HepG2 (cell line): Measurements from ENCODE around the gene C2orf15. TPM values are rescaled to one million over a fixed set of nuclear protein-coding genes. Genes with fewer than 3 reads are reported as not detected.

Experiments used
- AGO1 ChIP-seq: fragments of 200-400 bp; formaldehyde crosslinking; IDR thresholded peaks from 2 replicates; pipeline ENCODE4 v1.6.1; 2017; ENCODE audit warnings: mild to moderate bottlenecking, low read depth, low read length, moderate library complexity; ENCODE audit not compliant: poor library complexity, severe bottlenecking
- ARNTL ChIP-seq: sonication (generic); formaldehyde crosslinking; IDR thresholded peaks from 2 replicates; pipeline ENCODE4 v1.4.0; 2020; ENCODE audit warnings: mild to moderate bottlenecking, missing genetic modification reagents
- GATAD1 ChIP-seq: IDR thresholded peaks from 2 replicates; pipeline ENCODE4 v1.6.1; 2016; ENCODE audit warnings: missing genetic modification reagents, missing compliant biosample characterization
- MEF2D ChIP-seq: sonication (generic); formaldehyde crosslinking; IDR thresholded peaks from 2 replicates; pipeline ENCODE4 v1.5.1; 2020; ENCODE audit warnings: mild to moderate bottlenecking, missing genetic modification reagents
- NPAS2 ChIP-seq: sonication (generic); formaldehyde crosslinking; IDR thresholded peaks from 2 replicates; pipeline ENCODE4 v1.8.0; 2022; ENCODE audit warnings: mild to moderate bottlenecking, missing genetic modification reagents, borderline replicate concordance
- SCMH1 ChIP-seq: sonication (generic); formaldehyde crosslinking; IDR thresholded peaks from 2 replicates; pipeline ENCODE4 v1.9.0; 2021; ENCODE audit warnings: missing genetic modification reagents, mild to moderate bottlenecking, borderline replicate concordance
- SRSF4 ChIP-seq: fragments of 200-400 bp; formaldehyde crosslinking; IDR thresholded peaks from one replicate; pipeline ENCODE4 v1.6.1; 2018; ENCODE audit warnings: mild to moderate bottlenecking, low read depth, low read length, moderate library complexity; ENCODE audit not compliant: poor library complexity, severe bottlenecking
- SRSF9 ChIP-seq: fragments of 200-400 bp; formaldehyde crosslinking; IDR thresholded peaks from 2 replicates; pipeline ENCODE4 v1.6.1; 2018; ENCODE audit warnings: borderline replicate concordance, mild to moderate bottlenecking, low read depth, low read length; ENCODE audit not compliant: insufficient read depth, poor library complexity, severe bottlenecking
- ZBTB3 ChIP-seq: sonication (generic); formaldehyde crosslinking; IDR thresholded peaks from 2 replicates; pipeline ENCODE4 v1.4.0; 2020; ENCODE audit warnings: low read depth, mild to moderate bottlenecking, moderate library complexity, missing genetic modification reagents, borderline replicate concordance
- ZFP36L2 ChIP-seq: sonication (generic); formaldehyde crosslinking; IDR thresholded peaks from 2 replicates; pipeline ENCODE4 v1.4.0; 2020; ENCODE audit warnings: missing genetic modification reagents
- ZNF224 ChIP-seq: sonication (generic); formaldehyde crosslinking; IDR thresholded peaks from 2 replicates; pipeline ENCODE4 v1.5.0; 2020; ENCODE audit warnings: mild to moderate bottlenecking, missing genetic modification reagents
- ZNF333 ChIP-seq: sonication (generic); formaldehyde crosslinking; IDR thresholded peaks from 2 replicates; pipeline ENCODE4 v1.4.0; 2020; ENCODE audit warnings: mild to moderate bottlenecking, missing genetic modification reagents, borderline replicate concordance
- ZNF430 ChIP-seq: sonication (generic); formaldehyde crosslinking; IDR thresholded peaks from 2 replicates; pipeline ENCODE4 v1.9.0; 2021; ENCODE audit warnings: mild to moderate bottlenecking, missing genetic modification reagents
- ZNF44 ChIP-seq: sonication (generic); formaldehyde crosslinking; IDR thresholded peaks from 2 replicates; pipeline ENCODE4 v1.5.1; 2020; ENCODE audit warnings: mild to moderate bottlenecking, missing genetic modification reagents
- polyA plus RNA-seq, 8 experiments: library from polyadenylated mRNA; depleted of rRNA in 3 of 8; stranded (reverse) in 7 of 8; unstranded in 1 of 8; fragments of >200 nt; fragmentation: Illumina TruSeq in 4 of 8; extraction: Trizol in 4 of 8; gene quantifications; 2 replicates each; pipeline versions ENCODE4 v1.2.1 to v1.2.3, GENCODE V29; 2011 to 2016; ENCODE audit warnings: low read depth in 4 of 8, missing spikeins in 1 of 8, mixed read lengths in 1 of 8; ENCODE audit not compliant: insufficient read depth in 1 of 8
- total RNA-seq, 5 experiments: library from RNA; depleted of rRNA; stranded (reverse); fragments of >200 nt; fragmentation: Illumina TruSeq; extraction: Trizol; gene quantifications; 2 replicates each; pipeline ENCODE4 v1.2.3, GENCODE V29; 2016; ENCODE audit warnings: low read depth in 1 of 5
- TF ChIP-seq, protein P1 (sequence below): sonication (generic); formaldehyde crosslinking; IDR thresholded peaks from 2 replicates; pipeline ENCODE4 v1.8.0; 2022; ENCODE audit warnings: mild to moderate bottlenecking, missing genetic modification reagents, moderate library complexity
- TF ChIP-seq, protein P2 (sequence below): sonication (generic); formaldehyde crosslinking; IDR thresholded peaks from 2 replicates; pipeline ENCODE4 v1.4.0; 2020; ENCODE audit warnings: missing genetic modification reagents
- TF ChIP-seq, protein P3 (sequence below): sonication (generic); formaldehyde crosslinking; IDR thresholded peaks from 2 replicates; pipeline ENCODE4 v1.5.1; 2020; ENCODE audit warnings: mild to moderate bottlenecking, missing genetic modification reagents, borderline replicate concordance
- TF ChIP-seq, protein P4 (sequence below): sonication (generic); formaldehyde crosslinking; IDR thresholded peaks from 2 replicates; pipeline ENCODE4 v1.4.0; 2020; ENCODE audit warnings: missing genetic modification reagents, borderline replicate concordance

The C2orf15 gene
- total and polyA plus RNA-seq, 2 of the 13 experiments (the other 11 are each of a cell fraction or from before 2014, with no cell fraction given), result 5.5 to 8.3 TPM

DNA sequence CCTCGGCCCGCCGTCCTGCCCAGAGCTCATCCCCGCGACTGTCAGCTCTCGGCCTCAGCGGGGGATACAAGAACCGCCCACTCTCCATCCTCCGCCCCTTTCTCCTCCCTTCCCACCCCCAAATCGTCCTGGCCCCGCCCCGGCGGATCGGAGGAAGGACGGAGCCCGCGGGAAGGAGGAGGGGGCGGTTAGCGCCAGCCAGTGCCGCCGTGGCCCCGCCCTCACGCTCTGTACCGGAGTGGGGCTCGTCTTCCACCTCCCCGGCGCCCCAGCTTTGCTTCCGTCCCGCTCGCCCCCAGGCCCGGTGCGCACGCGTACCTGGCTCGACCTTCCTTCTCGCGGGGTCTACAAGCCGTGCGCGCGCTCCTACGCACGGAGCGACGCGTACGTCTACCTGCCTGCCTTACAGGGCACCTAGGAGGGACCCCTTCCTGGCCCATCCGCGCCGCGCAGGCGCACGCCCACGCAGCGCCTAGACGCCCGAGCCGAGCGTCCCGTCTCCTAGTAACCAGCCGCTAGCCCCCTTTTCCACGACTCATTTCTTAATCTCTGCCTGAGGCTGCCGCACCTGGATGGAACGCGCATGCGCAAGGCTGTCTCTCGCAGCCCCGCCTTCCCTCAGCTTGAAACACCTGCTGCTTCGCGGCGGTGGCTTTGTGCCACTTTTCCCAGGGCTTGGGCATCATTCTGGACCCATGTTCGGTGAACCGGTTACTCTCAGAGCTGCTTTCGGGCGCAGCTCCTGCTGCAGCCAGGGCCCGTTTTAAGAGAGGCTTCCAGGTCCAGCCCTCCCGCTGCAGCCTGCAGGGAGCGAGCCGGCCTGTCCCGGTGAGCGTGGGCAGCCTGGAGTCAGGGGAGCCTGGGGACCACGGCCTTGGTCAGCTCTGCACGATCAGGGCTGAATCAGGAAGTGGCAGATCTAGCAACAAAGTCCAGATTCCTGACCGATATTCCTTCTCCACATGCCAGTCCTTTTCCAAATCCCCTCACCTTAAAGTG is at the start of gene C2orf15 (continued):
- TF ChIP-seq, protein P1, sequence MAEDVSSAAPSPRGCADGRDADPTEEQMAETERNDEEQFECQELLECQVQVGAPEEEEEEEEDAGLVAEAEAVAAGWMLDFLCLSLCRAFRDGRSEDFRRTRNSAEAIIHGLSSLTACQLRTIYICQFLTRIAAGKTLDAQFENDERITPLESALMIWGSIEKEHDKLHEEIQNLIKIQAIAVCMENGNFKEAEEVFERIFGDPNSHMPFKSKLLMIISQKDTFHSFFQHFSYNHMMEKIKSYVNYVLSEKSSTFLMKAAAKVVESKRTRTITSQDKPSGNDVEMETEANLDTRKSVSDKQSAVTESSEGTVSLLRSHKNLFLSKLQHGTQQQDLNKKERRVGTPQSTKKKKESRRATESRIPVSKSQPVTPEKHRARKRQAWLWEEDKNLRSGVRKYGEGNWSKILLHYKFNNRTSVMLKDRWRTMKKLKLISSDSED (CRISPR knock-in tag), result no peak
- TF ChIP-seq, protein P2, sequence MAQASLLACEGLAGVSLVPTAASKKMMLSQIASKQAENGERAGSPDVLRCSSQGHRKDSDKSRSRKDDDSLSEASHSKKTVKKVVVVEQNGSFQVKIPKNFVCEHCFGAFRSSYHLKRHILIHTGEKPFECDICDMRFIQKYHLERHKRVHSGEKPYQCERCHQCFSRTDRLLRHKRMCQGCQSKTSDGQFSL, result no peak
- TF ChIP-seq SRSF9, result no peak
- TF ChIP-seq ZNF430 (CRISPR knock-in tag), result no peak; the same call in 1 of the 2 replicates
- TF ChIP-seq SCMH1 (CRISPR knock-in tag), result no peak
- peak; percentile 84 for TF ChIP-seq MEF2D (CRISPR knock-in tag)
- TF ChIP-seq ZNF224 (CRISPR knock-in tag), result 0 out of 2 replicates have a peak, but pooled peaks have one; percentile 58
- TF ChIP-seq, protein P3, sequence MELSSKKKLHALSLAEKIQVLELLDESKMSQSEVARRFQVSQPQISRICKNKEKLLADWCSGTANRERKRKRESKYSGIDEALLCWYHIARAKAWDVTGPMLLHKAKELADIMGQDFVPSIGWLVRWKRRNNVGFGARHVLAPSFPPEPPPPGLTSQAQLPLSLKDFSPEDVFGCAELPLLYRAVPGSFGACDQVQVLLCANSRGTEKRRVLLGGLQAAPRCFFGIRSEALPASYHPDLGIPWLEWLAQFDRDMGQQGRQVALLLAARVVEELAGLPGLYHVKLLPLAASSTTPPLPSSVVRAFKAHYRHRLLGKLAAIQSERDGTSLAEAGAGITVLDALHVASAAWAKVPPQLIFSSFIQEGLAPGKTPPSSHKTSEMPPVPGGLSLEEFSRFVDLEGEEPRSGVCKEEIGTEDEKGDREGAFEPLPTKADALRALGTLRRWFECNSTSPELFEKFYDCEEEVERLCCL (CRISPR knock-in tag), result peak; percentile 80; the same call in 1 of the 2 replicates
- peak; percentile 51 for TF ChIP-seq AGO1
- TF ChIP-seq, protein P4, sequence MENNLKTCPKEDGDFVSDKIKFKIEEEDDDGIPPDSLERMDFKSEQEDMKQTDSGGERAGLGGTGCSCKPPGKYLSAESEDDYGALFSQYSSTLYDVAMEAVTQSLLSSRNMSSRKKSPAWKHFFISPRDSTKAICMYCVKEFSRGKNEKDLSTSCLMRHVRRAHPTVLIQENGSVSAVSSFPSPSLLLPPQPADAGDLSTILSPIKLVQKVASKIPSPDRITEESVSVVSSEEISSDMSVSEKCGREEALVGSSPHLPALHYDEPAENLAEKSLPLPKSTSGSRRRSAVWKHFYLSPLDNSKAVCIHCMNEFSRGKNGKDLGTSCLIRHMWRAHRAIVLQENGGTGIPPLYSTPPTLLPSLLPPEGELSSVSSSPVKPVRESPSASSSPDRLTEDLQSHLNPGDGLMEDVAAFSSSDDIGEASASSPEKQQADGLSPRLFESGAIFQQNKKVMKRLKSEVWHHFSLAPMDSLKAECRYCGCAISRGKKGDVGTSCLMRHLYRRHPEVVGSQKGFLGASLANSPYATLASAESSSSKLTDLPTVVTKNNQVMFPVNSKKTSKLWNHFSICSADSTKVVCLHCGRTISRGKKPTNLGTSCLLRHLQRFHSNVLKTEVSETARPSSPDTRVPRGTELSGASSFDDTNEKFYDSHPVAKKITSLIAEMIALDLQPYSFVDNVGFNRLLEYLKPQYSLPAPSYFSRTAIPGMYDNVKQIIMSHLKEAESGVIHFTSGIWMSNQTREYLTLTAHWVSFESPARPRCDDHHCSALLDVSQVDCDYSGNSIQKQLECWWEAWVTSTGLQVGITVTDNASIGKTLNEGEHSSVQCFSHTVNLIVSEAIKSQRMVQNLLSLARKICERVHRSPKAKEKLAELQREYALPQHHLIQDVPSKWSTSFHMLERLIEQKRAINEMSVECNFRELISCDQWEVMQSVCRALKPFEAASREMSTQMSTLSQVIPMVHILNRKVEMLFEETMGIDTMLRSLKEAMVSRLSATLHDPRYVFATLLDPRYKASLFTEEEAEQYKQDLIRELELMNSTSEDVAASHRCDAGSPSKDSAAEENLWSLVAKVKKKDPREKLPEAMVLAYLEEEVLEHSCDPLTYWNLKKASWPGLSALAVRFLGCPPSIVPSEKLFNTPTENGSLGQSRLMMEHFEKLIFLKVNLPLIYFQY (CRISPR knock-in tag), result no peak; the same call in none of the 2 replicates
- TF ChIP-seq ZBTB3, result no peak
- peak; percentile 2 for TF ChIP-seq ZFP36L2 (CRISPR knock-in tag)
- peak; percentile 87; the same call in 1 of the 2 replicates for TF ChIP-seq ZNF44
- peak; percentile 88; the same call in 1 of the 2 replicates for TF ChIP-seq ZNF333 (CRISPR knock-in tag)
- TF ChIP-seq ARNTL (CRISPR knock-in tag), result peak; percentile 5; the same call in 1 of the 2 replicates
- no peak for TF ChIP-seq NPAS2 (CRISPR knock-in tag)
- TF ChIP-seq SRSF4, result no peak
- peak; percentile 88 for TF ChIP-seq GATAD1 (CRISPR knock-in tag)
